Measurements from ENCODE around the gene USP24.

DNA sequence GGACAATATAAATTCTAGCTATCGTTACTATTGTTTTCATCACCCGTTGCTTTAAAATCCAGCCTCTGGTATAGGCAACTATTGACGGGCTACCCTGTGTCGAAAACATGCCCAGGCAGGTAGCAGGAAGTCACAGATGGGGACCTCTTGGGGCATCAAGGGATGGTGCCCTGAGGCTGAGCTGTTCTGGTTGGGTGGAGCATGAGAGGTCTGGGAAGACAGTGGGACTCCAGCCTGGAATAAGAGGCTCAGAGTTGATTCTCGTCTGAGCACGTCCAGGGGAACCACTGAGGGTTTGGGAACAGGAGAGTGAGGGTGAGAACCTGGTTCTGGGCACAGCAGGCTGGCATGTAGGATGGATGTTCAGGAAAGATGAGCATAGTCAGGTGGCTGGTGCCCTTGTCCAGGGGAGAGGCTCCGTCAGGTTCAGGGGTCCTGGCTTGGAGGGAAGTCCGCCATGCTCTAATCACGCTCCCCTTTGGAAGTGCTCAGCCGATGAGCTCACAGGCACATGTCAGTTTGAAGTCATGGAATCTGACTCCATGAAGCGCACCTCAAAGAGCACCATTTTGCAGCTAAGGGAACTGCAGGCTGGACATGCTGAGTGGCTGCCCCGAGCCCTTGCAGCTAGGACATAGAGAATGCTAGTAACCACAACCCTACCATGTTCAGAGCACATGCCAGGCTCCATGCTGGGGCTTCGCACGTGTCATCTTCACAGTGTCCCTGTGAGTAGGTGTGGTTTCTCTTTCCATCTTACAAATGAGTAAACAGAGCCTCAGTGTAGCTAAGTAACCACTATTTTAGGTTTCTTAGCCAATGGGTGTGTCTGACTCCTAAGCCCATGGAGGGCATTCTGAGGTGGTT is 154.8 kb downstream of the USP24 start:
- TF ChIP-seq, protein P1, sequence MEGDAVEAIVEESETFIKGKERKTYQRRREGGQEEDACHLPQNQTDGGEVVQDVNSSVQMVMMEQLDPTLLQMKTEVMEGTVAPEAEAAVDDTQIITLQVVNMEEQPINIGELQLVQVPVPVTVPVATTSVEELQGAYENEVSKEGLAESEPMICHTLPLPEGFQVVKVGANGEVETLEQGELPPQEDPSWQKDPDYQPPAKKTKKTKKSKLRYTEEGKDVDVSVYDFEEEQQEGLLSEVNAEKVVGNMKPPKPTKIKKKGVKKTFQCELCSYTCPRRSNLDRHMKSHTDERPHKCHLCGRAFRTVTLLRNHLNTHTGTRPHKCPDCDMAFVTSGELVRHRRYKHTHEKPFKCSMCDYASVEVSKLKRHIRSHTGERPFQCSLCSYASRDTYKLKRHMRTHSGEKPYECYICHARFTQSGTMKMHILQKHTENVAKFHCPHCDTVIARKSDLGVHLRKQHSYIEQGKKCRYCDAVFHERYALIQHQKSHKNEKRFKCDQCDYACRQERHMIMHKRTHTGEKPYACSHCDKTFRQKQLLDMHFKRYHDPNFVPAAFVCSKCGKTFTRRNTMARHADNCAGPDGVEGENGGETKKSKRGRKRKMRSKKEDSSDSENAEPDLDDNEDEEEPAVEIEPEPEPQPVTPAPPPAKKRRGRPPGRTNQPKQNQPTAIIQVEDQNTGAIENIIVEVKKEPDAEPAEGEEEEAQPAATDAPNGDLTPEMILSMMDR (IDR thresholded peaks at IDR 0.05) = no peak
- TF ChIP-seq POLR2A (IDR thresholded peaks at IDR 0.05) = no peak

Measured in lower leg skin (tissue), 3 donors.